KMS-11 (cell line): ENCODE measurements around the gene NUDT16L1.

ENCODE experiments used
- H2AFZ ChIP-seq: fragments of 200-600 bp; sonication (generic); 2 replicates; pipeline ENCODE4 v1.6.1; 2016; ENCODE audit warnings: antibody characterized with exemption, mixed run types, low read depth
- H3K27ac ChIP-seq: fragments of 200-600 bp; sonication (generic); 2 replicates; pipeline ENCODE4 v1.6.1; 2016; ENCODE audit warnings: mild to moderate bottlenecking, mixed run types
- H3K27me3 ChIP-seq: fragments of 200-600 bp; sonication (generic); 2 replicates; pipeline ENCODE4 v1.6.1; 2017; ENCODE audit warnings: mild to moderate bottlenecking, low read depth, mixed run types, moderate library complexity; ENCODE audit not compliant: insufficient read depth
- H3K36me3 ChIP-seq: fragments of 200-600 bp; sonication (generic); 2 replicates; pipeline ENCODE4 v1.6.1; 2017; ENCODE audit warnings: mild to moderate bottlenecking, mixed run types; ENCODE audit not compliant: insufficient read depth
- H3K4me1 ChIP-seq: fragments of 200-600 bp; sonication (generic); 2 replicates; pipeline ENCODE4 v1.6.1; 2016; ENCODE audit warnings: mild to moderate bottlenecking, low read depth, mixed run types; ENCODE audit not compliant: poor library complexity, severe bottlenecking
- H3K4me2 ChIP-seq: fragments of 200-600 bp; sonication (generic); 2 replicates; pipeline ENCODE4 v1.7.0; 2016; ENCODE audit warnings: mild to moderate bottlenecking, mixed run types
- H3K4me3 ChIP-seq: fragments of 200-600 bp; sonication (generic); IDR thresholded peaks from 2 replicates; pipeline ENCODE4 v1.6.1; 2017; ENCODE audit warnings: low read depth, low read length, mixed read lengths; ENCODE audit not compliant: insufficient read depth
- H3K79me2 ChIP-seq: fragments of 200-600 bp; sonication (generic); 2 replicates; pipeline ENCODE4 v1.6.1; 2016; ENCODE audit warnings: low read depth, mixed run types; ENCODE audit not compliant: insufficient read depth
- H3K9ac ChIP-seq: fragments of 200-600 bp; sonication (generic); 2 replicates; pipeline ENCODE4 v1.6.1; 2016; ENCODE audit warnings: mild to moderate bottlenecking, mixed run types
- H4K20me1 ChIP-seq: fragments of 200-600 bp; sonication (generic); 2 replicates; pipeline ENCODE4 v1.6.1; 2016; ENCODE audit warnings: mild to moderate bottlenecking, mixed run types; ENCODE audit not compliant: insufficient read depth
- CTCF ChIP-seq: fragments of 200-600 bp; sonication (generic); conservative IDR thresholded peaks from 2 replicates; pipeline ENCODE4 v1.6.1; 2017; ENCODE audit warnings: low read depth, mild to moderate bottlenecking, antibody characterized with exemption, low read length, moderate library complexity, mixed read lengths

Gene NUDT16L1

GRCh38 chr16:4667203-4667963 is 26.0 kb upstream of the NUDT16L1 start:
- Histone ChIP-seq H4K20me1 (no peaks in the 10 kb centered on the region), H3K79me2 (no peaks in the 10 kb centered on the region), H3K27ac (no peak overlapping the region), H3K27me3 (no peaks in the 10 kb centered on the region), H3K4me1 (no peaks in the 10 kb centered on the region), H3K4me3 (no peak overlapping the region), H2AFZ (no peak overlapping the region), H3K4me2 (no peak overlapping the region), H3K9ac (no peak overlapping the region), H3K36me3 (peaks cover 12% of the 10 kb centered on the region; the same call in 1 of the 2 replicates)
- no peak for TF ChIP-seq CTCF

- H3K9ac ChIP-seq, result no peak overlapping the region
- H3K36me3 ChIP-seq, result peaks cover 12% of the 10 kb centered on the region; the same call in 1 of the 2 replicates
- H3K4me1 ChIP-seq, result no peaks in the 10 kb centered on the region
- H3K4me3 ChIP-seq, result no peak overlapping the region
- H2AFZ ChIP-seq, result no peak overlapping the region
- no peaks in the 10 kb centered on the region for H3K27me3 ChIP-seq
- no peak for TF ChIP-seq CTCF
- H4K20me1 ChIP-seq, result no peaks in the 10 kb centered on the region
- H3K4me2 ChIP-seq, result no peak overlapping the region
- no peaks in the 10 kb centered on the region for H3K79me2 ChIP-seq
- H3K27ac ChIP-seq, result no peak overlapping the region
These were observed 24.9 kb upstream of the NUDT16L1 start for GRCh38 chr16:4668313-4668960.

GRCh38 chr16:4673387-4674046 is 19.8 kb upstream of the NUDT16L1 start:
- peaks cover 5% of the 10 kb centered on the region; the same call in 1 of the 2 replicates for H3K79me2 ChIP-seq
- no peak overlapping the region for H2AFZ ChIP-seq
- H3K4me3 ChIP-seq, result no peak overlapping the region
- H3K27ac ChIP-seq, result no peak overlapping the region
- H3K4me1 ChIP-seq, result peaks cover 38% of the 10 kb centered on the region
- no peak overlapping the region for H3K9ac ChIP-seq
- peaks cover 5% of the 10 kb centered on the region; the same call in 1 of the 2 replicates for H3K36me3 ChIP-seq
- no peak for TF ChIP-seq CTCF
- no peak overlapping the region for H3K4me2 ChIP-seq
- no peaks in the 10 kb centered on the region for H3K27me3 ChIP-seq
- no peaks in the 10 kb centered on the region for H4K20me1 ChIP-seq

DNA sequence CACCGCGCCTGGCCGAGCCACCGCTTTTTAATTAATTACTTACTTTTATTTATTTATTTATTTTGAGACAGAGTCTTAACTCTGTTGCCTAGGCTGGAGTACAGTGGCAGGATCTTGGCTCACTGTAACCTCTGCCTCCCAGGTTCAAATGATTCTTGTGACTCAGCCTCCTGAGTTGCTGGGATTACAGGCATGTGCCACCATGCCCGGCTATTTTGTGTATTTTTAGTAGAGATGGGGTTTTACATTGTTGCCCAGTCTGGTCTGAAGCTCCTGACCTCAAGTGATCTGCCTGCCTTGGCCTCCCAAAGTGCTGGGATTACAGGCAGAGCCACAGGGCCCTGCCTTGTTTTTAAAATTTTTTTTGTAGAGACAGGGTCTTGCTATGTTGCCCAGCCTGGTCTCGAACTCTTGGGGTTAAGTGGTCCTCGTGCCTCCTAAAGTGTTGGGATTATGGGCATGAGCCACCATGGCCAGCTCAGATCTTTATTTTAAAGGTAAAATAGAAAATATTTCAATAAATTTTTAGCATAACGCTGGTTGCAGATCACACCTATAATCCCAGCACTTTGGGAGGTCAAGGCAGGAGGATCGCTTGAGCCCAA is 18.3 kb upstream of the NUDT16L1 start:
- no peak overlapping the region for H3K9ac ChIP-seq
- H3K79me2 ChIP-seq, result peaks cover 5% of the 10 kb centered on the region; the same call in 1 of the 2 replicates
- peaks cover 43% of the 10 kb centered on the region for H3K4me1 ChIP-seq
- peak overlapping the region; percentile 46; the same call in 1 of the 2 replicates for H3K4me2 ChIP-seq
- no peaks in the 10 kb centered on the region for H3K27me3 ChIP-seq
- no peak for TF ChIP-seq CTCF
- no peaks in the 10 kb centered on the region for H4K20me1 ChIP-seq
- H3K36me3 ChIP-seq, result no peaks in the 10 kb centered on the region
- peak overlapping the region; percentile 88 for H3K27ac ChIP-seq
- H2AFZ ChIP-seq, result no peak overlapping the region
- H3K4me3 ChIP-seq, result no peak overlapping the region
